ENCODE measurements around the gene ATP13A3. TPM values are rescaled to one million over a fixed set of nuclear protein-coding genes. Genes with fewer than 3 reads are reported as not detected.
"Not testable (repeated sequence)": the region's sequence is repeated elsewhere in the genome, so short reads cannot be mapped to it uniquely, and the experiment has no call there.

ATP13A3 gene
- total and polyA plus RNA-seq, 10 donors: 10.3 to 142 (median 81.6) TPM

GRCh38 chr3:194500198-194500597 is 13.4 kb upstream of the ATP13A3 start:
- Histone ChIP-seq H3K27me3 (replicated peaks in 1 of 7) (no peaks in the 10 kb centered on the region), H3K4me1 (peaks cover 11 to 35% (median 22%) of the 10 kb centered on the region in 6 donors), H3K27ac (no peak overlapping the region), H3K4me3 (no peak overlapping the region), H3K36me3 (no peaks in the 10 kb centered on the region), H3K9me3 (no peaks in the 10 kb centered on the region)
- no peak for DNase-seq
- intact Hi-C loops (cut with DNase I; ENCODE audit: low total_unique reads): no loop called here
- TF ChIP-seq CTCF (IDR thresholded peaks at IDR 0.05 in 8 of 11, conservative IDR thresholded peaks at IDR 0.05 in 3 of 11) (no peak), POLR2A (IDR thresholded peaks at IDR 0.05) (no peak), POLR2AphosphoS5 (IDR thresholded peaks at IDR 0.05) (no peak)

DNA sequence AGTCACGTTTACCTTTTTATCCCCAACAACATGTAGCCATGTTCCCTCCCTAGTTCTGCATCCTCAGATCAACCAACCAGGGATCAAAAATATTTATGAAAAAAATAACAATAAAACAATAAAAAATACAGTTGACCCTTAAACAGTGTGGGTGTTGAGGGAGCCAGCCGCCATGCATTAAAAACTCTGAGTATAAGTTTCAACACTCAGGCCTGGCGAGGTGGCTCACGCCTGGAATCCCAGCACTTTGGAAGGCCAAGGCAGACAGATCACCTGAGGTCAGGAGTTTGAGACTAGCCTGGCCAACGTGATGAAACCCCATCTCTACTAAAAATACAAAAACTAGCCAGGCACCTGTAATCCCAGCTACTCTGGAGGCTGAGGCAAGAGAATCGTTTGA is 12.7 kb upstream of the ATP13A3 start:
- DNase-seq; H3K27me3 ChIP-seq (replicated peaks in 1 of 7); H3K4me3 ChIP-seq; intact Hi-C loops (cut with DNase I; ENCODE audit: low total_unique reads); H3K9me3 ChIP-seq; H3K36me3 ChIP-seq; H3K27ac ChIP-seq: not testable (repeated sequence)
- 77 to 98% (median 90%) methylated on average over 6 of the region's 6 CpGs for WGBS, 5 donors
- H3K4me1 ChIP-seq: peaks cover 11 to 42% (median 22%) of the 10 kb centered on the region in 6 donors

DNA sequence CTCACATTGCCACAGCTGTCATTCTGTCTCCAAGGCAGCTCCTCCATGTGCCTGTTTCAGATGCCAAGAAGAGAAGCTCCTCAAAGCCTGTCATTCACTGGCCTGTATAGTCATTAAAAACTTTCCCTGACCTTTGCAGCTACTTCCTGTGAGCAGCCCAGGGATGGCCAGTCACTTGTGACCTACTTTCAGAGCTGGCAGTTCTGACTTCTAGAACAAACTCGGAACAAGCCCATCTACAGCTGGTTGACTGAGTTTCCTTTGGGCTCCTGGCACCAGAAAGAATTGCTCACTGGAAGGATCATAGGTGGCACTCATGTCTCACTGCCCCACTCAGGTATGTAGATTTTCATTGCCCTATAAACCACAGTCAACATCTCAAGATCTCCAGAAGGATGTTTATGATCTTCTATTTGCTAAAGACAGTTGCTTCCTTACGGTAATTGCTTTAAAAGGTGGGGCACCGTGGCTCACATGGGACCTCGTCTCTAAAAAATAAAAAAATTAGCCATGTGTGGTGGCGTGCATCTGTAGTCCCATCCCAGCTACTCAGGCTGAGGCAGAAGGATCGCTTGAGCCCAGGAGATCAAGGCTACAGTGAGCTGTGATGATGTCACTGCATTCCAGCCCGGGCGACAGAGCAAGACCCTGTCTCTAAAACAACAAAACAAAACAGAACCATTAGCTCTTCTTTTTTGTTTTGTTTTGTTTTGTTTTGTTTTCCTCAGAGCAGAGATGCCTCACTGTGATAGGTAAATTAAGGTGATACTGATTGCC is 11.2 kb upstream of the ATP13A3 start:
- no peaks in the 10 kb centered on the region for H3K36me3 ChIP-seq
- no peaks in the 10 kb centered on the region for H3K9me3 ChIP-seq
- intact Hi-C loops (cut with DNase I; ENCODE audit: low total_unique reads): no loop called here
- no peak overlapping the region for H3K4me3 ChIP-seq
- H3K4me1 ChIP-seq: peaks cover 11 to 50% (median 27%) of the 10 kb centered on the region in 6 donors
- no peak for DNase-seq
- H3K27me3 ChIP-seq (replicated peaks in 1 of 7): no peaks in the 10 kb centered on the region
- no peak for TF ChIP-seq POLR2A (IDR thresholded peaks at IDR 0.05)
- TF ChIP-seq POLR2AphosphoS5 (IDR thresholded peaks at IDR 0.05): peak in 1 of 3 donors; percentile 71
- WGBS, 5 donors: 67 to 78% (median 76%) methylated on average over 8 of the region's 8 CpGs
- peak overlapping the region in 6 of 8 donors; percentile 27 to 67 (median 52) for H3K27ac ChIP-seq

- no peak for DNase-seq
- Histone ChIP-seq H3K4me1 (peaks cover 13 to 62% (median 36%) of the 10 kb centered on the region in 6 donors), H3K27me3 (replicated peaks in 1 of 7) (no peaks in the 10 kb centered on the region), H3K9me3 (no peaks in the 10 kb centered on the region), H3K27ac (peak overlapping the region in 4 of 8 donors; percentile 1 to 48 (median 24)), H3K36me3 (no peaks in the 10 kb centered on the region), H3K4me3 (no peak overlapping the region)
- TF ChIP-seq POLR2A (IDR thresholded peaks at IDR 0.05): no peak
- no peak for TF ChIP-seq CTCF (IDR thresholded peaks at IDR 0.05 in 8 of 11, conservative IDR thresholded peaks at IDR 0.05 in 3 of 11)
- TF ChIP-seq POLR2AphosphoS5 (IDR thresholded peaks at IDR 0.05): no peak
- intact Hi-C loops (cut with DNase I; ENCODE audit: low total_unique reads): no loop called here
- WGBS, 5 donors: 43 to 61% (median 49%) methylated on average over 7 of the region's 7 CpGs
These were observed 9.6 kb upstream of the ATP13A3 start for GRCh38 chr3:194496217-194496919.

GRCh38 chr3:194494951-194495374 is 8.2 kb upstream of the ATP13A3 start:
- TF ChIP-seq POLR2AphosphoS5 (IDR thresholded peaks at IDR 0.05) (no peak), CTCF (IDR thresholded peaks at IDR 0.05 in 8 of 11, conservative IDR thresholded peaks at IDR 0.05 in 3 of 11) (no peak), POLR2A (IDR thresholded peaks at IDR 0.05) (no peak)
- intact Hi-C loops (cut with DNase I; ENCODE audit: low total_unique reads): no loop called here
- Histone ChIP-seq H3K4me1 (peaks cover 13 to 75% (median 42%) of the 10 kb centered on the region in 6 donors), H3K27ac (peak overlapping the region in 4 of 8 donors; percentile 6 to 38 (median 14)), H3K27me3 (replicated peaks in 1 of 7) (no peaks in the 10 kb centered on the region), H3K9me3 (no peaks in the 10 kb centered on the region), H3K4me3 (no peak overlapping the region), H3K36me3 (no peaks in the 10 kb centered on the region)
- 81 to 91% (median 86%) methylated on average over 5 of the region's 5 CpGs for WGBS, 5 donors
- DNase-seq: no peak

DNA sequence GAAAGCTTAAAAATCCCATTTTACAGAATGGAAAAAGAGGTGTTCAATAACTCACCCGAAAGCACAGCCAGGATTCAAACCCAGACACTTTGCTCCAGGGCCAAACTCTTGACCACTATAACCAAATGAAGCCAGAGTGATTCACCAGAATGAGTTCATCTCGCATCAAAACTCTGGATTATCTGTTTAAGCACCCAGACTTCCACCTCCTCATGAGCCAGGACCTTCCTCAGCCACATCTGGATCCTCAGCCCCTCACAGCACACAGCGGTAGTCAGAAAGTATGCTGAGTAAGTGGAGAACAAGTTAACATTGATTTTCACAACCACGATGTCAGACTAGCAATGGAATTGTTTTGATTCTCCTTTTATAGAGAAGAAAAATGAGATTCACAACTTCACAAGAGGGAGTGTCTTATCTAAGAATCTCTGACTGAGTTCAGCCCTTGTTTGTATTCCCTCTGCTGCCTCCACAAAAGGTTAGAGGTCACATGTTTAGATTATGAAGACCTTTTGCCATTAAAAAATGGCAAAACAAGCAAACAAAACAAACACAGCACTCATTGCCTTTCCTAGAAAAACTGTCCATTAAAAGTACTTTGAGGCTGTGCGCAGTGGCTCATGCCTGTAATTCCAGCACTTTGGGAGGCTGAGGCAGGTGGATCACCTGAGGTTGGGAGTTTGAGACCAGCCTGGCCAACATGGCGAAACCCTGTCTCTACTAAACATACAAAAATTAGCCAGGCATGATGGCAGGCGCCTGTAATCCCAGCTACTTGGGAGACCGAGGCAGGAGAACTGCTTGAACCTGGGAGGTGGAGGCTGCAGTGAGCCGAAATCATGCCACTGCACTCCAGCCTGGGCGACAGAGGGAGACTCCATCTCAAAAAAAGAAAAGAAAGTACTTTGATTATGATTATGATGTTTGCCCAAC is 7.5 kb upstream of the ATP13A3 start:
- intact Hi-C loops (cut with DNase I; ENCODE audit: low total_unique reads): not testable (repeated sequence)
- 89 to 91% (median 90%) methylated on average over 10 of the region's 10 CpGs for WGBS, 5 donors

More for the DNA sequence above, 7.5 kb upstream of the ATP13A3 start:
- not testable (repeated sequence) for DNase-seq; H3K9me3 ChIP-seq; H3K4me3 ChIP-seq; H3K27me3 ChIP-seq (replicated peaks in 1 of 7); H3K36me3 ChIP-seq
- Histone ChIP-seq H3K4me1 (peaks cover 13 to 82% (median 49%) of the 10 kb centered on the region in 6 donors), H3K27ac (peak overlapping the region in 5 of 8 donors; percentile 6 to 41 (median 19))

Measured in spleen (tissue), 11 donors.